AG04449 (cell line): ENCODE data around the gene SCAF8.
"Not testable (repeated sequence)": the region's sequence is repeated elsewhere in the genome, so short reads cannot be mapped to it uniquely, and the experiment has no call there.

Experiments
- CTCF ChIA-PET: fragments of 350-600 bp; formaldehyde crosslinking; extraction: SDS; loops from one replicate; lab custom pipeline; 2021; ENCODE audit warnings: antibody characterized with exemption; lab: Yijun Ruan, JAX
- POLR2A ChIA-PET: fragments of 400-600, 350-600 bp; formaldehyde crosslinking; extraction: SDS; loops from one replicate; lab custom pipeline; 2020; ENCODE audit warnings: antibody characterized with exemption, inconsistent platforms; lab: Yijun Ruan, JAX
- DNase-seq: peaks from one replicate; pipeline ENCODE4 v3.0.0-alpha.2; 2010; ENCODE audit warnings: low read depth, low spot score
- H3K4me3 ChIP-seq: 2 replicates; pipeline ENCODE4 v1.5.1; 2011; ENCODE audit warnings: low read depth, mild to moderate bottlenecking, control low read depth, low read length
- CTCF ChIP-seq: IDR thresholded peaks from one replicate; pipeline ENCODE4 v1.5.1; 2011; ENCODE audit warnings: mild to moderate bottlenecking, moderate library complexity, low read length, control low read depth, inconsistent platforms; ENCODE audit not compliant: insufficient read depth; ENCODE audit errors: missing control alignments

SCAF8 gene

GRCh38 chr6:154763650-154764049, 30.4 kb downstream of the SCAF8 start:
- ChIA-PET POLR2A (no interaction called here), CTCF (no interaction called here)
- no peak for TF ChIP-seq CTCF
- no peak for DNase-seq
- no peak overlapping the region for H3K4me3 ChIP-seq

DNA sequence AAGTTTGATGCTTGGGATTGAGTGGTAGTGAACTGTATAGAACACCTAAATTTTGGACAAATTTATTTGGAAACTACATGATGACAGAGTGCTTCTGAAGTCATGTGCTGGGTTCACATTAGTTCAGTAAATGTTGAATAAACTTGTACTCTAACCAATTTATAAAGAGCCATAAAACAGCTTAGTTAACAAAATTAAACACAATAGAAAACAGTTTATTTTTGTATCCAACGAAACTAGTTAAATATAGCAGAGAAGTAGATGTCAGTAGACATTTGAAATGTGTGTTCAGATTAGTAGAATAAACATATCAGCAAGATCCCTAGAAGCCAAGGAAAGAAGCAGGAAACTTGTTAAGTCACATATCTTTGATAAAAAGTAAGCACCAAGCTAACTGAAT, 32.1 kb downstream of the SCAF8 start:
- POLR2A ChIA-PET: no interaction called here
- TF ChIP-seq CTCF: no peak
- DNase-seq: no peak
- no peak overlapping the region for H3K4me3 ChIP-seq
- CTCF ChIA-PET: no interaction called here

GRCh38 chr6:154766288-154766687, 33.1 kb downstream of the SCAF8 start:
- CTCF ChIA-PET: no interaction called here

GRCh38 chr6:154767003-154767723, 33.9 kb downstream of the SCAF8 start:
- no peak overlapping the region for H3K4me3 ChIP-seq
- DNase-seq: no peak
- POLR2A ChIA-PET: no interaction called here
- no peak for TF ChIP-seq CTCF
- CTCF ChIA-PET: interaction anchor here (0.8 kb wide), 1 partner anchor 12 kb away, joined by 4 read pairs; no protein-coding TSS in a partner anchor

More at GRCh38 chr6:154766288-154766687, 33.1 kb downstream of the SCAF8 start:
- POLR2A ChIA-PET: no interaction called here
- DNase-seq: no peak
- H3K4me3 ChIP-seq: no peak overlapping the region
- TF ChIP-seq CTCF: no peak

DNA sequence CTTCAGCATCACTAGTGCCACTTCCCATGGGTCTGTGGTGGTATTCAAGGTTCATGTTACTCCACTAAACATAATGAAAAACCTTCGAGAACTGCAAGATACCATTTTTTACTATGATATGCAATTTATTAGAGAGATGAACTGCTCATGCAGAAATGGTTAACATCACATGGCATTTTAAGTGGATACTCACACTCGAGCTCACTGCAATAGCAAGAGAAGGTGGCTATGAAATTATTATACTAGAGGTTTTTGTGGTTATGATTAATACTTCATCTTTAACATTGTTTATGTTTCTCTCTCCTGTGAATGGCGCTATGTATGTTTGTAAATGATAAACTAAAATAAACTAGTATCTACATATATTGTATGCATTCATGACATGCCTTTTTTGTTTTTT, 35.1 kb downstream of the SCAF8 start:
- ChIA-PET POLR2A (interaction anchor here (1.0 kb wide), 1 partner anchor 10 kb away, joined by 3 read pairs; no protein-coding TSS in a partner anchor), CTCF (no interaction called here)
- no peak for DNase-seq
- H3K4me3 ChIP-seq: no peak overlapping the region
- TF ChIP-seq CTCF: no peak

DNA sequence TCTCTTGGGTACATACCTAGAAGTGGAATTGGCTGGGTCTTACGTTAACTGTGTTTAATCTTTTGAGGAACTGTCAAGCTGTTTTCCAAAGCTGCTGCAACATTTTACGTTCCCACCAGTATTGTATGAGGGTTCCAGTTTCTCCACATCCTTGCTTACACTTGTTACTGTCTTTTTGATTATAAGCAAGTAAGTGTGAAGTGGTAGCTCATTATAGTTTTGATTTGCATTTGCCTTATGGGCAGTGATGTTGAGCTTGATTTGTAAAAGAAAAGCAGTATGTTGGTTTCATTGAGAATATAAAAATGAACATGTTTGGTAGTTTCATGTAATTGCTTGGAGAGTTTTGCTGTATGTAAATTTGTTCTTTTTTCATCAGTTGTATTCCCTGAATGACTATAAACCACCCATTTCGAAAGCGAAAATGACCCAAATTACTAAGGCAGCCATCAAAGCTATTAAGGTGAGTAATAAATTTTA, 40.4 kb downstream of the SCAF8 start:
- ChIA-PET CTCF (interaction anchor here (0.8 to 1.7 kb wide), 2 partner anchors 30 to 33 kb away, joined by 3 to 5 read pairs; no protein-coding TSS in a partner anchor), POLR2A (no interaction called here)
- no peak for TF ChIP-seq CTCF
- H3K4me3 ChIP-seq: no peak overlapping the region
- DNase-seq: no peak

DNA sequence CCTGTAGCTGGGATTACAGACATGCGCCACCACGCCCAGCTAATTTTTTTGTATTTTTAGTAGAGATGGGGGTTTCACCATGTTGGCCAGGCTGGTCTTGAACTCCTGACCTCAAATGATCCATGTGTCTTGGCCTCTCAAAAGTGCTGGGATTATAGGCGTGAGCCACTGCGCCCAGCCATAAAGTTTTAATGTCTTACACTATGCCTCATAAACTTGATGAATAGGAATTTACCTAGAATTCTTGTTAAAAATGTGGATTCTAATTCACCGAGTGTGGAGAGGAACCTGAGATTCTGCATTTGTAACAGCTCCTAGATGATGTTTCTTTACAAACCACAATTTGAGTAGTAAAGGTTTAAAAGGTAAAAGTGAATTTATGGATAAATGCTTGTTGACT, 45.9 kb downstream of the SCAF8 start:
- CTCF ChIA-PET: interaction anchor here (1.8 kb wide), 1 partner anchor 26 kb away, joined by 7 read pairs; no protein-coding TSS in a partner anchor
- DNase-seq, POLR2A ChIA-PET: not testable (repeated sequence)

More for the DNA sequence above, 45.9 kb downstream of the SCAF8 start:
- not testable (repeated sequence) for H3K4me3 ChIP-seq
